NCI-H345 (cell line): ENCODE measurements around the gene CASP5.
A peak's percentile ranks its signal among the peaks of the same experiment; 100 is the strongest.

Source experiments
- DNase-seq: peaks from one replicate; lab custom pipeline; 2025; lab: John Stamatoyannopoulos, UW

The CASP5 gene

DNA sequence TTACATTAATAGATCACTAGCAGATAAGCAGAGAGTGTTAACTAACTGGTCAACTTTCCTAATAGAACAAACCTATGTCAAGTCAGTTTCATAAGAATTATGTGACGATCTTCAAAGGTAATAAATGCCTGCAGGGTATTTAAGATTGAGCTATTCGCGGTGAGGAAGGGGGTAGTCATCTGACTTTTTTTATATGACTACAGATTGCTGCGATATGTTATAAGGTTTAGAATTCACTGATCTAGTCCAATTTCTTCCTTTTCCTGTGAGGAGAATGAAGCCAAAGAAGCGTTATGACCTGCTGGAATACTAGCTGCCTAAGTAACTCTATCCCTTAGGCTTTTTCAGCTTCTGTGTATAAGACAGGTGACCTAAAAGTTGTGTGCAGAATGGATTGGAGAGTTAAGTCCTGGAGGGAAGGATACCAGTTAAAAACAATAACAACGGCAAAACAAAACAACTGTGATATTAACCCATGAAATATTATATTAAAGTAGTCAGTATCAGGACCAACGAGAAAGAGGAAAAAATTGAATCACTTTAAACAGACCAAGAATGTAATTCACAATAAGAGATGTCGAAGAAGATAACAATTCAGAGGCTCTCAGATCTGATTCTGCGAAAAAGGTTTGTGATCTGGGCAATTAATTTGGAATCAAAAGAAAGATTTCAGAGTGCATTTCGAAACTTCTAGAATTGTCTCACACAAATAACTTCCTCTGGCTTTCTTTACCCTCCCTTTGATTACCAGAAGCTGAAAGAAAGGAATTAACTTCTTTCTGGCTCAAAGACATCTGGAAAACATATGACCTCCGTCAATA is 55.2 kb downstream of the CASP5 start:
- DNase-seq: no peak

DNA sequence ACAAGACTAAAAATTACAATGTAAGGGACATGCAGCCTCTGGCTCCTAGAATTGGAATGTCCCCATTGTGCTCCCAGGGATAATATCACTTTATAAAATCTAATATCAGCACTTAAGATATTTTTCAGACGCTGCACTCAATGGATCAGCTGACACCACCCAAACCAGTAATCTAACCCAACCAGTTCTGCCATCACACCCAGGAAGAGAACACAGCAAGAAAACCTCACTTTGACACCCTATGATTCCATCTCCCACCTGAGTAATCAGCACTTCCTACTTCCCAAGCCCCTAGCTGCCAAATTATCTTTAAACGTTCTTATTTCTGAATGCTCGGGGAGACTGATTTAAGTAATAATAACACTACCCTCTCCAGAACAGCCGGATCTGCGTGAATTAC is 57.2 kb downstream of the CASP5 start:
- no peak for DNase-seq

DNA sequence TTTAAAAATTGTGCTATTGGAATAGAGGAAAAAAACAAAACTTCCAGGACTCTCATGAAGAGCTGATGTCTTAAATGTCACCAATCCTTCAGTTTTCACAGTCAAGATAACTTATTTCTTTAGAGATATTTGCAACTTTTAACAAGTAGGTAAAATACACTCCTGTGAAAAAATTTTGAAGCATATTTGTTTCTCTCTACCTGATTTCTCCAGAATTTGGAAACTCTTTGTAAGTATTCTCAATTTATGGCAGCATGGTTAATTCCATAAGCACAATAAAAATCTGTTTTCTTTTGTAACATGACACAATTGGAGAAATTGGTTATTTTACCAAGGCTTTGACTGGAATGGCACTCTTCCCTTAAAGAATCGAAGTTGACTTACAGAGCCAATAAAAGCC is 58.7 kb downstream of the CASP5 start:
- DNase-seq: no peak

DNA sequence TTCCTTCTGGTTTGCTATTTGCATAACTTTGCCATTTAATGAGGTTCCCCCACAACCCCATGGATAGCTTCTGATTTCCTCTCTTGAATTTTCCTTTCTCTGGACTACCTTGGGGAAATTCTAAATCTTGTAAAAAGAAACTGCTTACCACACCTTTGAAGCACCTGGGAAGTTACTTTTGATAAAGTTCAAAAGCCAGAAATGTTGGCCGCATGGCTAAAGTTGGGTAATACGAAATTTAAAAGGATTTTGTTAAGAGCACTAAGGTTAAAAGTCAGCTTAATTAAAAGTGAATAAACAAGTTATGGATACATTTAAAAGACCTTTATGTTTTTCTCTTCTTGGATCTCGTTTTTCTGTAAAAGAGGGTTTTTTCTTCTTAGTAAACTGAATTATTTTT is 60.1 kb downstream of the CASP5 start:
- no peak for DNase-seq

DNA sequence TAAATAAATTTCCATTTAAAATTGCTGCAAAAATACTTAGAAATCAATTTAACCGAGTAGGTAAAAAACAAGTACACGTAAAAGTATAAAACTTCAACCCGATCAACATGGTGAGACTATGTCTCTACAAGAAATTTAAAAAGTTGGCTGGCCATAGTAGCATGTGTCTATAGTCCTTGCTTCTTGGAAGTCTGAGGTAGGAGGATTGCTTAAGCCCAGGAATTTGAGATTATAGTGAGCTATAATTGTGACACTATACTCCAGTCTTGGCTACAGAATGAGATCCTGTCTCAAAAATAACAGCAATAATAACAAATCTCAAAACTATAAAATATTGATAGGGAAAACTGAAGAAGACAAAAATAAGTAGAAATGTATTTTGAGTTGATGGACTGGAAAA is 65.7 kb downstream of the CASP5 start:
- DNase-seq: no peak

DNA sequence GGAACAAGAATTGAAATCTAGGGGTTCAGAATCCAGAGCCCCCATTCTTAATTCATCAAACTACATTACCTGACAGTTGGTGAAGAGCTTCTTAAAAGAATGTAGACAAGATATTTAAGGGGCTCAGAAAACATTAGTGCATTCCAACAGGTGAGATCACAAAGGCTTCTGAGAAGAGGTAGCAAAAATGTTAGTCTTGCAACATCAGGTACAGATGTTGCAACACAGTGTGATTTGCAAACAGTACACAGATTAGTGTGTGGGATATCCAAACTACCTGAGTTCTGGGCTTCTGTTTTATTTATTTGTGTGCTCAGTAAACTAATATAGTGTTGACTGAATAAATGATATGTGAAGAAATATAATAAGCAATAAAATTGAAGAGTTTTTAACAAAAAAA is 66.4 kb downstream of the CASP5 start:
- DNase-seq: no peak

DNA sequence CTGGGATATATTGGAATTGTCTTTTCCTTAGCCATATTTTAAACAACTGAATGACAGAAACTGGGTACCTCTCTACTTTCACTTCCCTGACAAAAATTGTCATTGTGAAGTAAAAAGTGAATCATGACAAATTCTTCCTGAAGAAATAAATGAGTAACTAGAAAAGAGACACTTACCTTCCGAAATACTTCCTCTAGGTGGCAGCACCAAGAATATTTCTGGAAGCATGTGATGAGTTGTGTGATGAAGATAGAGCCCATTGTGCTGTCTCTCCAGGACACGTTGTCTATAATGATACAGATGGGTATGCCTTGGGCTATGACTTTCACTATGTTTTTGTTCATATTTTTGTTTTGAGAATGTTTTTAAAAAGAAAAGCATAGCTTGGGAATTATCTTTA is 76.1 kb downstream of the CASP5 start:
- peak; percentile 14 for DNase-seq
